GM21390 (cell line): Measurements from ENCODE around the gene AURKA.
"Not testable (repeated sequence)": the region's sequence is repeated elsewhere in the genome, so short reads cannot be mapped to it uniquely, and the experiment has no call there.

Experiments
- ATAC-seq: cut with Tn5 transposase; IDR thresholded peaks from one replicate; pipeline ENCODE4 v1.9.1; 2021; ENCODE audit not compliant: unreplicated experiment

The AURKA gene

GRCh38 chr20:56391596-56392131 lies 351 bp downstream of the AURKA start:
- peak; percentile 32 for ATAC-seq

GRCh38 chr20:56391037-56391436 lies 978 bp downstream of the AURKA start:
- ATAC-seq, result no peak

DNA sequence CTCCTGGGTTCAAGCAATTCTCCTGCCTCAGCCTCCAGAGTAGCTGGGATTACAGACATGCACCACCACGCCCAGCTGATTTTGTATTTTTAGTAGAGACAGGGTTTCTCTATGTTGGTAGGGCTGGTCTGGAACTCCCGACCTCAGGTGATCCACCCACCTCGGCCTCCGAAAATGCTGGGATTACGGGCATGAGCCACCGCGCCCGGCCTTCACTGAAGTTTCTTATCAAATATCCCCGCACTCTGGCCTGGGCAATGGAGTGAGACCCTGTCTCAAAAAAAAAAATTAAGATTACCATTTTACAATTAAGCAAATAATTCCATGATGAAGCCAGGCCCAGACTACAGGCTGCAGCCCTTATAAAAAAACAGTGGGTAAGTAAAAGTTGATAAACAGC lies 1.6 kb downstream of the AURKA start:
- ATAC-seq, result not testable (repeated sequence)

GRCh38 chr20:56389807-56390206 lies 2.2 kb downstream of the AURKA start:
- ATAC-seq, result no peak

GRCh38 chr20:56388882-56389281 lies 3.1 kb downstream of the AURKA start:
- no peak for ATAC-seq

- no peak for ATAC-seq
These were observed 5.8 kb downstream of the AURKA start for GRCh38 chr20:56386219-56386618.

- no peak for ATAC-seq
These were observed 6.9 kb downstream of the AURKA start for GRCh38 chr20:56385130-56385529.

DNA sequence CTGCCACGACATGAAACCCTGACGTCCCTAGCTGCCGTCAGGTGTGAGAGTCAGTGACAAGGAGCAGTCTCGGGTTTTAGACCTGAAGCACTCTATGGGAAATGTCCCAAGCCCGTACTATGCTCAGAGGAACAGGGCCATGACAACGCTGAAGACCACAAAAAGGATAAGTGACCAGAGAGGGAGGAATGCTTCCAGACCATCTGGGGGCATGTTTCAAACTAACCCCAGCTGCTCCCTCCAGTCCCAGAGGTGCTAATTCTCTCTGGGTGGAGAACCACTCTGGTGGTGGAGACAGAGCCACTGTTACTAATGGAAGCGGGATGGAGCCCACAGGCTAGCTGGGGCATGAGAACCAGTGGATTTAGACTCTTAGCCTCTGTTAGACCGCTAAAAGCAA lies 8.7 kb downstream of the AURKA start:
- no peak for ATAC-seq

DNA sequence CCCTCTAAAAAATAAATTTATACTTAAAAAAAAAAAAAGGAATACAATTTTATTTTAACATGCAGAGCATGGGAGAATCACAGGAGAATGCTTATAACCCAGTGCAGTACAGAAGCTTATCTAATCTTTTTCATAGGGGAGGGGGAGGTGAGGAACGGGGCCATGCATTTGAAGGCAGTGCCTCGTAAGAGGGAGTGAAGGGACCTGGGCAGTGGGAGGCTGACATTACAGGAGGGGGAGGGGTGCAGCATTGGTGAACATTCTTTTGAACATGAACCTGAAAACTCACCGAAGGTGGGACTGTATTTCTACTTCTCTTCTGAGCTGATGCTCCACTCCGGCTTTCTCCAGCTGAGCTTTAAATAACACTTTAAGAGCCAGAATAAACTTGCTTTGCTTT lies 9.3 kb downstream of the AURKA start:
- ATAC-seq, result no peak

DNA sequence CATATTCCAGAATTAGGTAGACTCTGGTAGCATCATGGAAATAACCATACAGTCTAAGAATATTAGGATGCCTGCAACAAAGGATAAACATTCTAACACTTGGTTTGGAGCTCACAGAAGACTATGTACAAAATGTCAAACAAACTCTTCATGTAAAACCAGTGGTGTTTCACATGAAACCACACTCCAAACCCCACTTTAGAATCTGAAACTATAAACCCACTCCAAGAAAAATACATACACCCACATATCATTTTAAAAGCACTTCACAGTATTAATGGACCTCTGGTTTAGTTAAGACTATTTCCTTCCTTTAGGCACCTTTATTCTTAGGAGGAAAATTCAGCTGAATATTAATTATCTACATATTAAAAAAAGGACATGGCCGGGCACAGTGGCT lies 10.5 kb downstream of the AURKA start:
- ATAC-seq, result peak; percentile 77

DNA sequence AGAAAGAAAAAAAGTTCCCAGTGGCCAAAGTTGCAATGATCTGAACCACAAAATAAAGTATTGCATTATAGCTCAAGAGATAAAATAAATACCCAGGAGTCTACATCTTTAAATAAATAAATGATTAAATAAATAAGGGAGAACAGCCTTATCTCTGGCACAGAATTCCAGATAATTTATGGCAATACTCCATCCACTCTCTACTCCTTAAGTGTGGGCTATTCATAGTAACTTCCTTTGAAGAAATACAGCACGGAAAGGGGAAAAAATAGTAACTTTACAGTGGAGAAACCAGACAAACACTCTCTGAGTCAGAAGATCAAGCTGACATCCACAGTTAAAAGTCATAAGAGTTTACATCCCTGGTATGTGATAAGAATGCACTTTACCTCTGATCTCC lies 11.6 kb downstream of the AURKA start:
- no peak for ATAC-seq

DNA sequence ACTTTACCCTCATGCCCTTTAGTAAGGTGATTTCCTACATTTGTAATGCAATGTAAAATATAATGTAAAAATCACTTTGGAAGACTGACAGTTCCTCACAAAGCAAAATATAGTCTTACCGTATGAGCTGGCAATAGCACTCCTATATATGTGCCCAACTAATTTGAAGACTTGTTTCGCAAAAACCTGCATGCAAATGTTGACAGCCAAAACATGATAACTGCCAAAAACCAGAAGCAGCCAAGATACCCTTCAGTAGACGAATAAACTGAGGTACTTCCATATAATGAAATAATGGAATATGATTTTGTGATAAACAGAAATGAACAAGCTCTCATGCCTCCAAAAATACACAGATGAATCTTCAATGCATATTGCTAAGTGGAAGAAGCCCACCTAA lies 13.6 kb downstream of the AURKA start:
- ATAC-seq, result no peak

DNA sequence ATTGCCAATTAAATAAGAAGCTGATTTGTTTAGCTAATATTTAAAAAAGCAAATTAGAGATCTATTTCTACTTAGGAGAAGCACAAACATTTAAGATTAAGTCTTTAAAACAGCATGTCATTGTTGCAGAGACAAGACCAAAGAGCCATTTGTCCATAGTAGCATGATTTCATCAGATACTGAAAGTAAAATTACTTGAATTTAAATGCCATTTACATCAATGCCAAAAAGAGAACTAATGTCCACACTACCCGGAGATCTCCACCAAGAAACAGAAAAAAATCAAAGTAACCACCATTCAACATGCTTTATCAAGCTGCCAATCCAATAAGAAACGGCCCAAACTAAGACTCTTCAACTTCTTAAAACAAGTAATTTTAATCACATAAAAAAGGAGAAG lies 15.7 kb downstream of the AURKA start:
- no peak for ATAC-seq

DNA sequence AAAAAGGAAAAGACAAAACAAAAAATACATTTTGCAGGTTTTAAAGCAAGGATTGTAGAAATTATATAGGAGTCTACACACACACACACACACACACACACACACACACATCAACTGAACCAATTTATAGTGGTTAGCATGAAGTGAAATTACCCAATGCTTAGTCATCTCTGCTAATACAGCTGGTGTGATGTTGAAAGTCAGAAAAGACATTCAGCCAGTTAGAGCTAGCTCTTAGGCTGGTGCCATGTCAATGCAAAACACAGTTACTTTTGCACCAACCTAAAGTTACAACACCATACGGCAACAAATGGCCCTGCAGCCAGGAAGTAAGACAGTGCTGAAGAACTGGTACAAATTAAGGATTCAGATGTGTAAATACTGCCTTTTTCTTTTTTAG lies 18.1 kb downstream of the AURKA start:
- peak; percentile 72 for ATAC-seq

GRCh38 chr20:56372850-56373249 lies 19.2 kb downstream of the AURKA start:
- ATAC-seq, result no peak

GRCh38 chr20:56371977-56372376 lies 20.0 kb downstream of the AURKA start:
- ATAC-seq, result no peak

DNA sequence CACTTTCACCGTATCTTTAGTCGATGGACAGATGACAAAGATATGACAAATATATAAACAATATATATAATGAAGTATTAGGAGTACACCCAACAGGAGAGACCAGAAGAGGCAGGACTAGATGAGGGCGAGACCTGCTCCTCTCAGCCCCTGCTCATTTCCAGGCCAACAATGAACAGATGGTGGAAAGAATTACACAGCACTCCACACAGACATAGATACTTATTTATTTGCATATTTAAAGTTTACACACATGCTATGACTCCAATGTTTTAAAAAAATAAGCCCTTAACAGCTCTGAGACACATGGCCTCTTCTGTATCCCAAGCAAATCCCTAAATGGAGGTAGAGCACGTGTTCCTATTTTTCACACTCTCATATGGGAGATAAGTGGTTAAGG lies 22.8 kb downstream of the AURKA start:
- ATAC-seq, result no peak

GRCh38 chr20:56368351-56369134 lies 23.5 kb downstream of the AURKA start:
- ATAC-seq, result no peak

GRCh38 chr20:56363491-56363890 lies 28.5 kb downstream of the AURKA start:
- ATAC-seq, result no peak

DNA sequence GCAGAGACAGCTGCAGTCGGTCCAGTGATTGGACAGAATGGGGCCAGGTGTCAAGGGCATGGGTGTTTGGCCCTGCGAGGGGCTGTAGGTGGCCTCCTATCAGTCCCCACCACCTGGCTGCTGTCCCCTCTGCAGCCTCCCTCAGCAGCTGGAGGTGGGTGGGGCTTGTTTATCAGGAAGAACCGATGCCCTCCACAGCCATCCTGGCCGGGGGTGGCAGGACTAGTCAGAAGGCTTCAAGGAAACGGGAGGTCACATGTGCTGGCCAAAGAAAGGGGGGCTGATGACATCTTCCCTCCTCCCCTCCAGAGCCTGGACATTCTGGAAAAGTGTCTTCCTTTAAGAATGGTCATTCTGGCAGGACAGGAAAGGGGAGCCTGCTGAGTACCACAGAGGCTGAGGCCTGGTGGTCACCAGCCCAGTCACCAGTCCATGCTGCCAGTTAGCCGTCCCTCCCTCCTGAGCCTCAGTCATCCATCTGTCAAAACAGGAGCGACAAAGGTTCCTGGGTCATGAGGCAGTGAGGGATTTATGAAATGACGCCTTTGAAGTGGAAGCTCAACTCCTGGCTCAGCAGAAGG lies 29.1 kb downstream of the AURKA start:
- no peak for ATAC-seq

- ATAC-seq, result no peak
These were observed 30.1 kb downstream of the AURKA start for GRCh38 chr20:56361900-56362299.

DNA sequence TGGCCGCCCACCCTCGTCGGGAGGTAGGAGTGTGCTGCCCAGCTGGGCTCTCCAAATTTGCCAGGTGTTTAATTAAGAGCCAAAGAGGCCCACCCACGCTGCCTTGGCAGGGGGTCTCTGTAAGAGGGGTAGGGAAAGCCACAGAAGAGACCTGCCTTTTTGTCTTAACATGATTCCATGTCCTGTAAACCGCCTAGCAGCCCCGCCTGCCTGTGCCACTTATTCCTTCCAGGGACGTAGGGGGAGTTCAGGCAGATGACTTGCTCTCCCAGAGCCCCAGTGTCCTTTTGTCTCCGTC lies 31.2 kb downstream of the AURKA start:
- ATAC-seq, result no peak
